B cell (primary cell): Measurements from ENCODE around the gene PFN4.

Source experiments
- CTCF ChIP-seq: fragments of 200-600 bp; IDR thresholded peaks from one replicate; pipeline ENCODE4 v1.8.0; 2022; ENCODE audit warnings: antibody characterized with exemption, mild to moderate bottlenecking
- EZH2 ChIP-seq: IDR thresholded peaks from 2 replicates; pipeline ENCODE4 v1.6.1; 2012; ENCODE audit warnings: borderline replicate concordance, low read depth, mild to moderate bottlenecking, moderate library complexity, low read length; ENCODE audit not compliant: insufficient read depth, poor library complexity, severe bottlenecking

DNA sequence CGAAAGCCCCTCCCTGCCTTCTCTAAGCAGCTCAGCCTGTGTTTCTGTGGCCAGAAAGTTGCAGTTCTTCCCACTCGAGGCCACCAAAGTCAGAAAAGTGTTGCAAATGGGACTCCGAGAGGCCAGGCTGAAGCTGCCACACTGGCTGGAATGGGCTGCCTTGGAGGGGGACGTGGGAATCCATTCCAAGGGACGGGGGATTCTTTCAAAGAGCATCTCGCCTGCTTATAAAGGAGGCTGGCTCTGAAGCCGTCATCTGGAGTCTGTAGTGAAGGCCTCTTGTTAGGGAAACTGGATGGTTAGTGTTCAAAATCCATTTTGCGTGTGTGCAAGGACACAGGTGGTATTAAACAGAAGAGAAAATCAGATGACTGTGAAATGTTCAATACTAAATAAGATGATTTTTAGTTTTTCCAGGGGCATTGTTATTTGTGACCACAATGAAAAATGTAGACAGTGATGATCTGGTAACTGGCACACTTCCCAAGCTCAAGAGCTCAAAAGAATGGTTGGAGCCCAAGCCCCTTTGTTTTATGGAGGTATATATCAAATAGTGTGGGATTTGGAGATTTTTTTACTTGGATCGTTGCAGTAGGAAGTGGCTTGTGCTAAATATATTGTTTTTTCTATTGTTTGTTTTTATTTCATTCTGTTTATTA is 917 bp upstream of the PFN4 start:
- TF ChIP-seq CTCF (no peak), EZH2 (no peak)
